Hematopoietic multipotent progenitor cell treated with erythropoietin and hydrocortisone succinate and interleukin-3 and kit ligand, for 6 days (in vitro differentiated cells): ENCODE data around the gene CTTNBP2NL.
A peak's percentile ranks its signal among the peaks of the same experiment; 100 is the strongest.
"Not testable (repeated sequence)": the region's sequence is repeated elsewhere in the genome, so short reads cannot be mapped to it uniquely, and the experiment has no call there.

ENCODE experiments used
- DNase-seq: peaks from one replicate; pipeline ENCODE4 v3.0.0-alpha.2; 2015

Gene CTTNBP2NL

GRCh38 chr1:112431038-112431437 is 35.0 kb downstream of the CTTNBP2NL start:
- DNase-seq = peak; percentile 5

- no peak for DNase-seq
Observed at GRCh38 chr1:112435448-112435847, 39.4 kb downstream of the CTTNBP2NL start.

- DNase-seq = no peak
Observed at GRCh38 chr1:112436384-112437156, 40.6 kb downstream of the CTTNBP2NL start.

GRCh38 chr1:112438156-112438555 is 42.1 kb downstream of the CTTNBP2NL start:
- DNase-seq = not testable (repeated sequence)

GRCh38 chr1:112439592-112439991 is 43.6 kb downstream of the CTTNBP2NL start:
- no peak for DNase-seq

GRCh38 chr1:112440574-112440973 is 44.6 kb downstream of the CTTNBP2NL start:
- DNase-seq = no peak

- no peak for DNase-seq
Observed at GRCh38 chr1:112444269-112444668, 48.3 kb downstream of the CTTNBP2NL start.

- DNase-seq = no peak
Observed at GRCh38 chr1:112445596-112445995, 49.6 kb downstream of the CTTNBP2NL start.

- DNase-seq = no peak
Observed at GRCh38 chr1:112446411-112446810, 50.4 kb downstream of the CTTNBP2NL start.

GRCh38 chr1:112448904-112449629 is 53.1 kb downstream of the CTTNBP2NL start:
- DNase-seq = no peak

- DNase-seq = no peak
Observed at GRCh38 chr1:112449630-112449983, 53.6 kb downstream of the CTTNBP2NL start.

GRCh38 chr1:112450773-112451172 is 54.8 kb downstream of the CTTNBP2NL start:
- DNase-seq = no peak

GRCh38 chr1:112451301-112451700 is 55.3 kb downstream of the CTTNBP2NL start:
- not testable (repeated sequence) for DNase-seq

- DNase-seq = no peak
Observed at GRCh38 chr1:112453876-112454275, 57.9 kb downstream of the CTTNBP2NL start.

GRCh38 chr1:112454316-112454715 is 58.3 kb downstream of the CTTNBP2NL start:
- DNase-seq = no peak

- DNase-seq = no peak
Observed at GRCh38 chr1:112457241-112457640, 61.2 kb downstream of the CTTNBP2NL start.

- DNase-seq = no peak
Observed at GRCh38 chr1:112457955-112458354, 61.9 kb downstream of the CTTNBP2NL start.

GRCh38 chr1:112458756-112459155 is 62.7 kb downstream of the CTTNBP2NL start:
- DNase-seq = no peak

GRCh38 chr1:112460615-112461014 is 64.6 kb downstream of the CTTNBP2NL start:
- no peak for DNase-seq

GRCh38 chr1:112461200-112461871 is 65.3 kb downstream of the CTTNBP2NL start:
- DNase-seq = no peak

- peak; percentile 26 for DNase-seq
Observed at GRCh38 chr1:112462953-112463279, 66.9 kb downstream of the CTTNBP2NL start.

GRCh38 chr1:112464501-112464900 is 68.5 kb downstream of the CTTNBP2NL start:
- no peak for DNase-seq

- DNase-seq = no peak
Observed at GRCh38 chr1:112465122-112465521, 69.1 kb downstream of the CTTNBP2NL start.

GRCh38 chr1:112466078-112466660 is 70.2 kb downstream of the CTTNBP2NL start:
- DNase-seq = peak; percentile 94
